Hematopoietic multipotent progenitor cell (in vitro differentiated cells): ENCODE data around the gene PSME3IP1. TPM values are rescaled to one million over a fixed set of nuclear protein-coding genes. Genes with fewer than 3 reads are reported as not detected.
"Not testable (repeated sequence)": the region's sequence is repeated elsewhere in the genome, so short reads cannot be mapped to it uniquely, and the experiment has no call there.

Experiments used
- DNase-seq, 3 donors: peaks; one replicate each; pipeline ENCODE4 v3.0.0-alpha.2; 2011 to 2015; ENCODE audit warnings: low read depth in 2 of 3, low spot score in 2 of 3
- total RNA-seq: library from RNA; depleted of rRNA; stranded (reverse); fragments of >200 nt; gene quantifications from one replicate; pipeline ENCODE4 v1.2.3, GENCODE V29; 2012

The PSME3IP1 gene
- total RNA-seq, 1 donor: 48.5 TPM

DNA sequence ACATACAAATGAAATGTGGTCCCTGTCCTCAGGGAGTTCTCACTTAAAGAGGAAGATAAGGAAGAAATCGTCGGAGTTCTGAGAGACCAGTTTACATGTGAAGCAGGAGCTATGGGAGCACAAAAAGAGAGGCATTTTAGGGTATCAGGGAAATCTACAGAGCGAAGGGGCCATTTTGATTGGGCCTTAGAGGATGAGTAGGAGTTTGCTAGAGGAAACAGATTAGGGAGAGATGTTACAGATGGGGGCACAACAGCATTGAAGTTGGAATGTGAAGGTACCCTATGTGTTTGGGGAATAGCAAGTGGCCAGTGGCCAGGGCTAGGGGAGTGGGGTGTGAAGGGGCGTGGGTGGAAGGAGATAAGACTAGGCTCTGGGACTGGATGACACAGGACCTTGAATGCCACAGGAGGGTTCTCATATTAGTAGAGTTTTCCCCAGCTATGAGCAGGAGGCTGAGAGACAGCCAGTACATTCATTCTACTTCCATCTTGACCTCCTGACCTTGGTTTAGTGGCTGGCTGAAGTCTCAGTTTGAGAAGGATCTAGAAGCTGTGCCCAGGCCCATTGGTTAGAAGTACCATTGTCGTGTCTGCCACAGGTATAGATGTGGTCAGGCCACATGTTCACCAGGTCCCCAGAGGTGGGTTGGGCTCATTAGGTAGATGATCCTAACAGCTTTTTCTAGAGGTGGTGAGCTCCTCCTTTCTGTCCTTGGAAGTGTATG lies 58.6 kb downstream of the PSME3IP1 start:
- DNase-seq: no peak

DNA sequence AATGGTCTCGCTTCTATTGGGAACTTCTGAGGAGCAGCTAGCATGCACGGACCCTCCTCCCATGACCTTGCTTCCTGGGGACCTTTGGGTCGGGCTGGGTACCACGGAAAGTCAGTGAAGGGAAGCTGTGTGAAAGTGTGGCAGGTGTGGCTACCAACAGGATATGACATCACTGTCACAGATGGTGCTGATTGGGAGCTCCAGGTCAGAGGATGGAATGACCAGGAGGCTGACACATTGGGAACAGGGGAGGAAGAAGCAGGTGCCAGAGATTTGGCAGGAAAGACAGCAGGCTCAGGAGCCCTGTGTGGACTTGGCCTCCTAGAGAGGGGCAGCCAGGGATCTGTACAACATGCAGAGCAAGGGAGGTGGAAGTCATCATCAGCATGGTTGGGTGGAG lies 59.4 kb downstream of the PSME3IP1 start:
- no peak for DNase-seq

DNA sequence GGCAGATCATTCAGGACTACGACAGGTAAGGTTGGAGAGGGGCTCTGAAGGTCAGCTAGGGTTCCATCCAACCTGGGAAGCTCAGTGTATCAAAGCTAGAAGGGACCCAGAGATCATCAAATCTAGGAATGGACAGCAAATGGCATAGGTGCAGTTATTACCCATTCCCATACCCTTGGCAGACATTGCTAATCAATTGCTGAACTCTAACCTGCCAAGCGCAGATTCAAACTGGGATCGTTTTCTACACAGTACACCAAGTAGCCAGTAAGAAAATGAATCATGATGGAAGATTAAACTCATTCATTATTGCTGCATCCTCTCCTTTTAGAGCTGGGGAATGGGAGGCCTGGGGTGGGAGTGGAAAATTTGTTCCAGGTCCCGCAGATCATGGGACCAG lies 59.9 kb downstream of the PSME3IP1 start:
- no peak for DNase-seq

DNA sequence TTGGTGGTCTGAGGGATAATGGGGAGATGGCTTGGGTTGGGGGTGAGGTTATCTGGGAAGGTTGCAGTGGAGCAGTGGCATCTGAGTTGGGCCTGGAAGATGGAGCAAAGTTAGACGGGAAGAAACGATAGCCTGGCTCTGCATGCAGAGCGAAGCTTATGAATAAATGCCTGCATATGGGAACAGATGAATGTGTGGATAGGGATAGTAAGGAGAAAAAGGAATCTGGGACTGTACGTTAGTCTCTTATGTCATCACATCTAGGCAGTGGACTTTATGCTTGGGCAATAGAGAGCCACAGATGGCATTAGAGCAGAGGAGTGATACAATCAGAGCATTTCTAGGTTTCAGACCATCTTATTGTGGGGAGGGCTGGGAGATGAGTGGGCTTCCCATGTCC lies 60.5 kb downstream of the PSME3IP1 start:
- DNase-seq: no peak

DNA sequence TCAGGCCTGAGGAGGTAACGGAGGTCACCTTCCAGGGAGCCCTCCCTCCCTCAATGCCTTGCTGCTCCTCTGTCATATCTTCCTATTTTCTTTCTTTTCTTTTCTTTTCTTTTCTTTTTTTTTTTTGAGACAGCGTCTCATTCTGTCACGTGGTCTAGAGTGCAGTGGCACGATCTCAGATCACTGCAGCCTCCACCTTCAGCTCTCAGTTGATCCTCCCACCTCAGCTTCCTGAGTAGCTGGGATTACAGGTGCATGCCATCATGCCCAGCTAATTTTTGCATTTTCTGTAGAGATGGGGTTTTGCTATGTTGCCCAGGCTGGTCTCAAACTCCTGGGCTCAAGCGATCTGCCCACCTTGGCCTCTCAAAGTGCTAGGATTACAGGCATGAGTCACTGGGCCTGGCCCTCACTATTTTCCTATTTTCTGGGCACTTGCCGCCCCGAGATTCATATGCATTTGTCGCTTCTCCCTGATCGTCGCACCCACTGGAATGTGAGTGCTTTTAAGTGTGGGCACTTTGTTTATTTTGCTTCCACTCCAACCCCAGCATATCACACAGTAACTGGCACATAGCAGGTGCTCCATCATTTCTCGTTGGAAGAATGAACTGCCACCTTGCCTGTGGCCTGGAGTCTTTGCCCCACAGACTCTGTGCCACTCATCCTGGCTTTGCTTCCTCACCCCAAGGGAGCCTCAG lies 61.7 kb downstream of the PSME3IP1 start:
- no peak for DNase-seq

DNA sequence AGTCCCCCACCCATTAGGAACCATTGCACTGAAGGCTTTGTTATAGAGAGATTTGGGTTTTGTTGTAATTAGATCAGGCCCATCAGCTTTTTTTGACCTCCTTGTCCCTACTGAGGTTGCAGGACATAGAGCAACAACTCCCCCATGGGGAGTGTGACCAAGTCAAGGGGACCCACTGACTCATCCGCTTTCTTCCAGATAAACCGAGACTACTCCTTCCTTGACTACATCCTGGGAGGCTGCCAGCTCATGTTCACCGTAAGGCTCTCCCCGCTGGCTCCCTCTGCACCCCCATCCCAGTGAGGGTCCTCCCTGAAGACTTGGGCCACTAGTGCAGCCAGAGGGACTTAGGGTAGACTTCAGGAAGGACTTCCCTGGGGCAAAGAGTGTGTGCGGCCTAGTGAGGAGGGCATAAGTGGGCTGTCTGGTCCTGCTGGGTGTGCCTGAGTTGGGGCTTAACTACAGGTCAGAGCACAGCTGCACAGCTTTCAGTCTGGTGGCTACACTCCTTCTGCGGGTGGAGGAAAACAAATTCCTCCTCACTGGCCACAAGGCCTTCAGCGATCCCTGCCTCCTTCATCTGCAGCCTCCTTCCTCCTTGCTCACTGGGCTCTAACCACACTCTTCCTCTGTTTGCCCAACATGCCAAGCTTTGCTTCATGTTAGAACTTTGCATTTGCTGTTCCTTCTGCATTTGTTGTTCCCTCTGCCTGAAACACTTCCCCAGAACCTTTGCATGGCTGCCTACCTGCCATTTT lies 62.4 kb downstream of the PSME3IP1 start:
- no peak for DNase-seq

DNA sequence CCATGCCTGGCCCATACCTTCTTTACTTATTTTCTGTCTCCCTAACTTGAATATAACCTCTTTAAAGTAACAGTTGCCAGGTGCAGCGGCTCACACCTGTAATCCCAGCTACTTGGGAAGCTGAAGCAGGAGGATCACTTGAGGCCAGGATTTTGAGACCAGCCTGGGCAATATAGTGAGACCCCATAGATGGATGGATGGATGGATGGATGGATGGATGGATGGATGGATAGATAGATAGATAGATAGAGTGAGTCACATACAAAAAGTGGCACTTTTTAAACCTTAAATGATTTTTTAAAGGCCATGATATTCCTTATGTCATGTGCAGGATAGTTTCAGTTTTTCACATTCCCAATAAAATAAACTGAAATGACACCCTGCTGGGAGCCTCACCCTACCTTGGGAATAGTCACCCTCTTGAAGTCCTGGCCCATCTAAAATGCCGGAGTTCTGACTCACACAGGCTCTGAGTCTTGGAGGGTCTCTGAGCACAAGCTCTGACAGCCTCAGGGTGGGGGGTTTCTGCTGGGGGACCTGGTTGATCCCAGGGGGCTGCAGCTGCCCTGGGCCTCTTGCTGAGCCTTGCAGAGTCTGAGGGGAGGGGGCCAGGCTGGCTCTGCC lies 67.3 kb downstream of the PSME3IP1 start:
- DNase-seq: no peak

DNA sequence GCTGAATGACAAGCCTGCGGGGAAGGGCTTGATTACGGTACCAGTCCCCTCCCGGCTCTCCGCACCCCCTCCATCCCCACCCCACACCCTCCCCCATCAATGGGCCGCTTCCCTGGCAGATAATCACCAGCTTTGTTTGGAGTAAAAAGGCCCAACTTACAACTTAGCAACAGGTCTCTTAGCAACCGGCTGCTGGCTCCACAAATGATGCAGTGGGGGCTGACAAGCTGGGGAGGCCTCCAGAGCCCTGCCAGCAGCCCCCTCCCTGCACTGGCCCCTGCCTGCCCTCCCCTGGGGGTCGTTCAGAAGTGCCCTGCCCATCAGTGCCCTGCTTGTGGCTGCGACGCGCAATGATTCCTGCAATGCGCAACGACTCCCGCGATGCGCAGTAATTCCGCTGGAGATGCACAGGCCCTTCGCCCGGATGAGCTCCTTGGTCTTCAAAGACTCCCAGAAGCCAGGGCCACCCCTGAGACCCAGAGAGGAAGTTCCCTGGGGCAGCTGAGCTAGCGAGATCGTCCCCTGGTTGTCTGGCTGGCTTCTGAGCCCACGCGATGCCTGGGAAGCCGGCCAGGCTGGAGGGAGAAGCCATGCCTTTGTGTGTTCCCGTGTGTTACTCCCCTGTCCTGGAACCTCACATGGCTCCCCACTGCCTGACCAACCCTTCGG lies 70.2 kb downstream of the PSME3IP1 start:
- no peak for DNase-seq

DNA sequence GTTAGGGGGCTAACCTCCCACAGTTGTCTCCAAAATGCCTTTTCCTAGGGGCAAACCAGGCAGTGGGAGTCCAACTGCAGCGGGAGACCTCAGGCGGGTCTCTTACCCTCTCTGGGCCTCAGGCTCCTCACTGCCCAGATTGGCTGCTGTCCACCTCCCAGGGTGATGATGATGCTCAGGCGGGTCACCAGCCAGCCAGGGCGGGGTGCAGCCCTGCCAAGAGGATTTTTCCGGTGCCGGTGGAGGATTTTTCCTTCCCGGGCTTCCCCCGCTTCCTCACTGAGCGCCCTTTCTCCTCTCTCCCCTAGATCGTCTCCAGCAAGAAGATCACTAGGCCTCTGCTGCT lies 70.7 kb downstream of the PSME3IP1 start:
- no peak for DNase-seq

DNA sequence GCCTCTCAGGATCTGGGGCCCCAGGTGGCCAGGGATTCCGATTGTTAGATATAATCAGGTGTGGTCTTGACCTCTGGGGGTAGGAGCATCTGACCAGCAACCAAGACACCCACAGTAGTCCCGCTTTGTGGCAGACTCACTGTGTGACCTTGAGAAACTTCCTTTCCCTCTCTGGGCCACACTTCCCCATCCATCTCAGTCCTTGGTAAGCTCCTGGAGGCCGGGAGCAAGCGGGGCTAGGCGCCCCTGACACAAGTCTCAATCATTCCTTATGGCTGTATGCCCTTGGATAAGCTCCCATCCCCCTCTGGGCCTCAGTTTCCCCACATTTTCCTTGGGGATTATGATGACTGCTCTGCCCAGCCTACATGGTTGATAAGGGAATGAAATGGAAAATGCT lies 72.2 kb downstream of the PSME3IP1 start:
- DNase-seq: no peak

DNA sequence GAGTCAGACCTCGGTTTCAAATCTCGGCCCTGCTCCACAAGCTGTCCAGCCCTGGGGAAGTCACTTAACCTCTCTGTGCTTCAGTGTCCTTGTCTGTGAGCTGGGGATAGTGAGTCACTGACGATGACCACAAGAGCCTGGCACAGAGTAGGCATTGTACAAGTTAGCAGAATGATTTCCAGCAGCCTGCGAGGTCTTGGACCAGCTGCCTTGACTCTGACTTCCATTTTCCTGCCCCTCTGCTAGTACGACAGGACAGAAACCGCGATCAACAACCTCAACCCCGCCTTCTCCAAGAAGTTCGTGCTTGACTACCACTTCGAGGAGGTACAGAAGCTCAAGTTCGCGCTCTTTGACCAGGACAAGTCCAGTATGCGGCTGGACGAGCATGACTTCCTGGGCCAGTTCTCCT lies 72.8 kb downstream of the PSME3IP1 start:
- DNase-seq: no peak

DNA sequence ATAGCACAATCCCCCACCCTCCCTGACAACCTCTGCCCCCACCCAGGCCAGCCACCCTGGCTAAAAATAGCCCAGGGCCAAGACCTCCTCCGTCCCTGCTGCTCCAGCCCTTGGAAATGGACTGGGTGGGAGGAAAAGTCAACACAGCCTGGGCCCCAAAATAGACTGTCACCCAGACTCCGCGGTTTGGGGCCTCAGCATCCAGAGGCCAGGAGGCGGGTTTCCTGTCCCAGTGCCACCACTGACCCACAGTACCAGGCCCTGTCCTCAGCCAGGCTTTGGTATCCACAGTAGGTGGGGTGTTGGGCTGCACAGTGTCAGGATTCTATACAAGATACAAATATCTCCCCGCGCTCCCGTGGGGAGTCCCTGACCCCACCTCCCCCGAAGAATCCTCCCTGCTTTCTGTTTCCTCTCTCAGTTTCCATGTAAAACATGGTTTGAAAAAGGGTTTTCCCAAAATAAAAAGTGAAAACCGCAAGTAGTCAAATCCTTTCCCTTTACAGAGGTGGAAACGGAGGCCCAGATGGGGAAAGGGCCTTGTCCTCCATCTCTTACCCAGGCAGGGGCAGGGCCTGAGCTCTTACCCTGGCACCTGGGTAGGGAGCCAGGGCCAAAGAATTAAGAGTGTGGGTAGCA lies 73.3 kb downstream of the PSME3IP1 start:
- DNase-seq: no peak

DNA sequence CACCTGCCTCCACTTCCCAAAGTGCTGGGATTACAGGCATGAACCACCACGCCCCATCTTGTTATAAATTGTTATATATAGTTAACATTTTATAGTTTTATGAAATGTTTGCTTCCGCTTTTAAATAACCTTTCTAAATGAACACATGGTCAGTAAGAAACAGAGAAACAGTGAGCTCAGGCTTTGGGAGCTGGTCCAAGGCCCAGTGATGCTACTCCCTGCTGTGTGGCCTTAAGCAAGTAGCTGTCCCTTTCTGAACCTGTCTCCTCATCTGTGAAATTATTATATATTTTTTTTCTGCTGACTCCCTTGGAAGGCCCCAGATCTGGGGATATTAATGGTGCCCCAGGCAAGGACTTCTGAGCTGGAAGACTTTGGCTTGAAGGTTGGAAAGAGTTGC lies 74.4 kb downstream of the PSME3IP1 start:
- DNase-seq: no peak

DNA sequence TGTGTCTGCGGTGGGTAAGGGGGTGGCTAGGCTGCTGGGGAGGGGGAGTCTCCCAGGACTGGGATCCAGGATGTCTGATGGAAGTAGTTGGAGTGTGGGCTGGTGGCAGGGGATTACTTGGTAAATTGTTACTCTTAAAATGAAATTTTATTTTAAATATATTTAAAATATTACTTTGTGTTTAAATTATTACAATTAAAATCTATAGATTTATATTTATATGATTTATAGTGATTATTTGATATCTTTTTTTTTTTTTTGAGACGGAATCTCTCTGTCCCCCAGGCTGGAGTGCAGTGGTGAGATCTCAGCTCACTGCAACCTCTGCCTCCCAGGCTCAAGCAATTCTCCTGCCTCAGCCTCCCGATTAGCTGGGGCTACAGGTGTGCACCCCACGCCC lies 74.9 kb downstream of the PSME3IP1 start:
- no peak for DNase-seq

DNA sequence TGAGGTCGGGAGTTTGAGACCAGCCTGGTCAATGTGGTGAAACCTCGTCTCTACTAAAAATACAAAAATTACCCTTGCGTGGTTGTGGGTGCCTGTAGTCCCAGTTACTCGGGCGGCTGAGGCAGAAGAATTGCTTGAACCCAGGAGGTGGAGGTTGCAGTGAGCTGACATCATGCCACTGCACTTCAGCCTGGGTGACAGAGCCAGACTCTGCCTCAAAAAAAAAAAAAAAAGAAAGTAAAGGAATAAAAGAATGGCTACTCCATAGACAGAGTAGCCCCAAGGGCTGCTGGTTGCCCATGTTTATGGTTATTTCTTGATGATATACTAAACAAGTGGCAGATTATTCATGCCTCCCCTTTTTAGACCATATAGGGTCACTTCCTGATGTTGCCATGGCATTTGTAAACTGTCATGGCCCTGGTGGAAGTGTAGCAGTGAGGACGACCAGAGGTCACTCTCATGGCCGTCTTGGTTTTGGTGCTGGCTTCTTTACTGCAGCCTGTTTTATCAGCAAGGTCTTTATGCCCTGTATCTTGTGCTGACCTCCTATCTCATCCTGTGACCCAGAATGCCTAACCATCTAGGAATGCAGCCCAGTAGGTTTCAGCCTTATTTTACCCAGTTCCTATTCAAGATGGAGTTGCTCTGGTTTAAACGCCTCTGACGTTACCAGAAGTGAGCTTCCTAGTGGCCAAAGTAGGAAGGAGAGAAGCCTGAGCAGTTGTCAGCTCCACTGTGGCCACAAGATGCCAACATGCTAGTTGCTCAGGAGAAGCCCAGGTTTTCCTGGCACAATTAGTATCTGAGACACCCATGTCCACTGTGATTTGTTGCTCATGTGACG lies 76.4 kb downstream of the PSME3IP1 start:
- not testable (repeated sequence) for DNase-seq

DNA sequence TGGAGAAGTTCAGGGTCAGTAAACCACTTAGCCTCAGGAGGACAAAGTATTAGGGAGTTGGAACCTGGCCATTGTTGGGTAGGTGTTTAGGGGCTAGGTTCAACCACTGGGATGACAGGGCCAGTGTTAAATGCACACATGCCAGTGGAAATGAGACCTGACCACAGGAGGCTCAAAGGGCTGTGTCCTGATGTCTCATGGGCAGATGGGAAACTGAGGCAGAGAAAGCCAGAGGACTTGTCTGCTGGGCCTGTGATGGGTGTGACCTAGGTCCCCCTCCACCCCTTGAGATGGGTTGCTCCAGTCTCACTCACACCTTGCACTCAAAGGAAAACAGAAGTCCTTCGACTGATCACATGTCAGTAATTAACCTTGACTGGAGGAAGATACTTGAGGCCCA lies 77.4 kb downstream of the PSME3IP1 start:
- no peak for DNase-seq

DNA sequence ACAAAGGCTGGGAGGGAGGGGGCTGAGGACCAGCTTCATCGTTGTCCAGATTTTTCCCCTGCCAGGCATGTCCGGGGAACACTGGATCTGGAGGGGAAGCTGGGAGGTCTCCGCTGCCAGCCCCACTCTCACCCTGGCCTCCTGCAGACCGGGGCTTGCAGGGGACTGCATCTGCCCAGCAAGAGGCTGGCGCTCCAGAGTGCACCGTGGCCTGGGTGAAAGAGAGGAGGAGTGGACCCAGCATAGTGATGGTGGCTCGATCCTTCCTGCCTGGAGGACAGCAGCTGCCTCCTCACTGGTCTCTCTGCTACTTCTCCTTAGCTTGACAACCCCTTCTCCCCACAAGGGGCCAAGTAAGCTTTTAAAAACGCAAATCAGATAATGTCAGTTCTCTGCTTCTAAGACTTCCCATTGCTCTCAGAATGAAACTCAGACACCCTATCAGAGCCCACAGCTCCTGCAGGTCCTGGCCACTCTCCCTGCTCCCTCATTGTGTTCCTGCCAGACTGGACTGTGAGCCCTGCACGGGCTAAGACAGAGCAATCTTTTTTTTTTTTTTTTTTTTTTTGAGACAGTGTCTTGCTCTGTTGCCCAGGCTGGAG lies 78.4 kb downstream of the PSME3IP1 start:
- no peak for DNase-seq

DNA sequence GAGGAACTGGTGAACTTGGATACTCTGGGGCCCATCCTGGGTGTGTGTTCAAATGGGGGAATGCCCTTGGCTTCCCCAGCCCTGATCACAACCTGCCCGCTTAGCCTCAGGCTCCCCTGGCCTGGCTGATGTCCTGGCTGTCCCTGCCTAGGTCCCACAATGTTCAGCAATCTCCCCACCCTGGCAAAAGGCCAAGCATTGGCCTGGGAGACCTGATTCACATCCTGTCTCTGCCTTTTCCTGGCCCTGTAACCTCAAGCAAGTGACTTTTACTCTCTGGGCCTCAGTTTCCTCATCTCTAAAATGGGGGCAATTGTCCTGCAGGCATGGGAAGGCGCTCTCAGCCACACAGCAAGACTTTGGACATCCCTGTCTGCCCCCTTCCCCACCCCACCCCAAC lies 79.1 kb downstream of the PSME3IP1 start:
- DNase-seq: no peak

DNA sequence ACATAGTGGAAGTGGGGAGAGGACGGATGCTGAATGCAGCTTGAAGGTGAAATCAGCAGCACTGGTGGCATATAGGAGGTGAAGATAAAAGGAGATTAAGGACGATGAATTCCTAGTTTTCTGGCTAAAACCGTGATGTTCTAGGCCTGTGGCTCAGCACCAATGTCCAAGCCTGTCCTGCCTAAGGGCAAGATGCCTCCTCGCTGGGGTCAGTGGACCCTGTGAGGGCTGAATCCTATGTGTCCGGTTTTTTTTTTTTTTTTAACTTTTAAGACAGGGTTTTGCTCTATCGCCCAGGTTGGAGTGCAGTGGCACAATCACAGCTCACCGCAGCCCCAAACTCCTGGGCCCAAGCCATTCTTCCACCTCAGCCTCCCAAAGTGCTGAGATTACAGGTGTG lies 80.7 kb downstream of the PSME3IP1 start:
- DNase-seq: no peak
